HG03103 (cell line): ENCODE results near the gene DEF6.

ENCODE experiments used
- ATAC-seq: cut with Tn5 transposase; IDR thresholded peaks from one replicate; pipeline ENCODE4 v1.9.1; 2021; ENCODE audit warnings: low read depth; ENCODE audit not compliant: unreplicated experiment

The DEF6 gene

GRCh38 chr6:35297601-35298481 is at the start of gene DEF6:
DEF6 (plus strand) TSS chr6:35297818; CDS start chr6:35297857, 39 bp downstream.
- peak; percentile 75 for ATAC-seq

GRCh38 chr6:35248300-35248699 is 49.3 kb upstream of the DEF6 start:
- ATAC-seq: no peak

GRCh38 chr6:35248965-35249364 is 48.7 kb upstream of the DEF6 start:
- ATAC-seq: no peak

- no peak for ATAC-seq
Measured at GRCh38 chr6:35251949-35252348, 45.7 kb upstream of the DEF6 start.

GRCh38 chr6:35253249-35253648 is 44.4 kb upstream of the DEF6 start:
- no peak for ATAC-seq

GRCh38 chr6:35258336-35258735 is 39.3 kb upstream of the DEF6 start:
- no peak for ATAC-seq

- ATAC-seq: no peak
Measured at GRCh38 chr6:35258858-35259193, 38.8 kb upstream of the DEF6 start.

- peak; percentile 80 for ATAC-seq
Measured at GRCh38 chr6:35259194-35259947, 38.2 kb upstream of the DEF6 start, which contains the start of gene ZNF76. ZNF76 (plus strand) TSS chr6:35259735; CDS start chr6:35281152, 21,417 bp downstream.

- peak; percentile 30 for ATAC-seq
Measured at GRCh38 chr6:35259948-35260590, 37.5 kb upstream of the DEF6 start.

- no peak for ATAC-seq
Measured at GRCh38 chr6:35260591-35261570, 36.7 kb upstream of the DEF6 start.

- ATAC-seq: no peak
Measured at GRCh38 chr6:35262596-35262995, 35.0 kb upstream of the DEF6 start.

- ATAC-seq: no peak
Measured at GRCh38 chr6:35264550-35265274, 32.9 kb upstream of the DEF6 start.

GRCh38 chr6:35265523-35265922 is 32.1 kb upstream of the DEF6 start:
- ATAC-seq: no peak

GRCh38 chr6:35267446-35267845 is 30.2 kb upstream of the DEF6 start:
- no peak for ATAC-seq

- ATAC-seq: no peak
Measured at GRCh38 chr6:35267897-35268296, 29.7 kb upstream of the DEF6 start.

GRCh38 chr6:35272005-35272404 is 25.6 kb upstream of the DEF6 start:
- no peak for ATAC-seq

- no peak for ATAC-seq
Measured at GRCh38 chr6:35273822-35274559, 23.6 kb upstream of the DEF6 start.

GRCh38 chr6:35275744-35276260 is 21.8 kb upstream of the DEF6 start:
- no peak for ATAC-seq
